Measurements from ENCODE around the gene CAPN5. TPM values are rescaled to one million over a fixed set of nuclear protein-coding genes. Genes with fewer than 3 reads are reported as not detected.

CAPN5 gene
- total RNA-seq, 4 donors from 2014 or later, result 1.8 to 16.6 (median 8.0) TPM

DNA sequence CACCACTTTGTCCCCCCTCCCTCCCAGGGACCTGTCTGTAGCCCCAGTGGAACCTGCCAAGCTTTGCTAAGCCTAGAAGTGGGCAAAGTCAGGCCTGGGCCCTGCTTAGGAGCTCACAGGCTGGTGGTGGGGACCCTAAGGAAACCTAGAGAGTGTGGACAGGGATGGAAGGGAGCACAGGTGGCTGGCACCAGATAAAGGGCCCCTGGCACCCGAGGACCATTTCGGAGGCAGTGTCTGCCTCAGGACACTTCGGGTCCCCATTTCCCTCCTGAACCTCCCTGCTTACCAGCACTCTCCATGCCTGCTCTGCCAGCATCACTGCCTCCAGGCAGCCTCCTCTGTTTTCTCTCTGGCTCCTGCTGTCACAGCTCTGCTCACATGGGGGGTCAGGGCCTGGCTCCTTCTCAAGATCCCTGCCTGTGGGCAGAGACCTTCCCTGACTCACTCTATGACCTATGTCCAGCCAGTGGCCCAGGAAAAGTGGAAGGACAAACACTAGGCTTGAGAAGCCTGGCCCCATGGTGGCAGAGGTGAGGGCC lies 22.3 kb downstream of the CAPN5 start:
- intact Hi-C loops (cut with DNase I; ENCODE audit: low total_unique reads), result no loop called here
- H3K27me3 ChIP-seq, result no peaks in the 10 kb centered on the region
- no peaks in the 10 kb centered on the region for H3K36me3 ChIP-seq
- no peaks in the 10 kb centered on the region for H3K4me1 ChIP-seq
- no peak overlapping the region for H3K27ac ChIP-seq
- DNase-seq, result no peak
- H3K9me3 ChIP-seq, result no peaks in the 10 kb centered on the region
- no peak overlapping the region for H3K4me3 ChIP-seq
- TF ChIP-seq POLR2A (IDR thresholded peaks at IDR 0.05), result no peak
- TF ChIP-seq, protein P1, sequence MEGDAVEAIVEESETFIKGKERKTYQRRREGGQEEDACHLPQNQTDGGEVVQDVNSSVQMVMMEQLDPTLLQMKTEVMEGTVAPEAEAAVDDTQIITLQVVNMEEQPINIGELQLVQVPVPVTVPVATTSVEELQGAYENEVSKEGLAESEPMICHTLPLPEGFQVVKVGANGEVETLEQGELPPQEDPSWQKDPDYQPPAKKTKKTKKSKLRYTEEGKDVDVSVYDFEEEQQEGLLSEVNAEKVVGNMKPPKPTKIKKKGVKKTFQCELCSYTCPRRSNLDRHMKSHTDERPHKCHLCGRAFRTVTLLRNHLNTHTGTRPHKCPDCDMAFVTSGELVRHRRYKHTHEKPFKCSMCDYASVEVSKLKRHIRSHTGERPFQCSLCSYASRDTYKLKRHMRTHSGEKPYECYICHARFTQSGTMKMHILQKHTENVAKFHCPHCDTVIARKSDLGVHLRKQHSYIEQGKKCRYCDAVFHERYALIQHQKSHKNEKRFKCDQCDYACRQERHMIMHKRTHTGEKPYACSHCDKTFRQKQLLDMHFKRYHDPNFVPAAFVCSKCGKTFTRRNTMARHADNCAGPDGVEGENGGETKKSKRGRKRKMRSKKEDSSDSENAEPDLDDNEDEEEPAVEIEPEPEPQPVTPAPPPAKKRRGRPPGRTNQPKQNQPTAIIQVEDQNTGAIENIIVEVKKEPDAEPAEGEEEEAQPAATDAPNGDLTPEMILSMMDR (IDR thresholded peaks at IDR 0.05), result no peak

DNA sequence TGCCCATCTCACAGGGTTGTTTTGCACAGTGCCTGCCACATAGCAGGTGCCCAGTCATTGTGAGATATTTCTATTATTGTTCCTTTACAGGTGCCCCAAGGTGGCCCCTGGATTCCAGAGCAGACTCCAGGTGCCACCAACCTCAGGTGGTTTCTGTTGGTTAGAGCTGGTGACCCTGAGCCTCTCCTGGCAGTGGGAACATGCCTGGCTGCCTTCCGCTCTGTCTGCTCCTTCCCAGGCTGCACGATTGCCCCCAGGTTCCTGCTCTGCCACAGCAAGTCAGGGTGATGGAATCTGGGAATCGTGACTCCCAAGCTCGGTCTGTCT lies 23.2 kb downstream of the CAPN5 start:
- intact Hi-C loops (cut with DNase I; ENCODE audit: low total_unique reads), result loop anchor here (5.0 kb wide), 1 partner anchor 43 kb away; no protein-coding TSS in a partner anchor
- Histone ChIP-seq H3K27me3 (no peaks in the 10 kb centered on the region), H3K27ac (no peak overlapping the region), H3K36me3 (no peaks in the 10 kb centered on the region), H3K4me1 (no peaks in the 10 kb centered on the region), H3K4me3 (no peak overlapping the region), H3K9me3 (no peaks in the 10 kb centered on the region)
- TF ChIP-seq, protein P1 (IDR thresholded peaks at IDR 0.05), result no peak
- no peak for TF ChIP-seq POLR2A (IDR thresholded peaks at IDR 0.05)
- no peak for DNase-seq

DNA sequence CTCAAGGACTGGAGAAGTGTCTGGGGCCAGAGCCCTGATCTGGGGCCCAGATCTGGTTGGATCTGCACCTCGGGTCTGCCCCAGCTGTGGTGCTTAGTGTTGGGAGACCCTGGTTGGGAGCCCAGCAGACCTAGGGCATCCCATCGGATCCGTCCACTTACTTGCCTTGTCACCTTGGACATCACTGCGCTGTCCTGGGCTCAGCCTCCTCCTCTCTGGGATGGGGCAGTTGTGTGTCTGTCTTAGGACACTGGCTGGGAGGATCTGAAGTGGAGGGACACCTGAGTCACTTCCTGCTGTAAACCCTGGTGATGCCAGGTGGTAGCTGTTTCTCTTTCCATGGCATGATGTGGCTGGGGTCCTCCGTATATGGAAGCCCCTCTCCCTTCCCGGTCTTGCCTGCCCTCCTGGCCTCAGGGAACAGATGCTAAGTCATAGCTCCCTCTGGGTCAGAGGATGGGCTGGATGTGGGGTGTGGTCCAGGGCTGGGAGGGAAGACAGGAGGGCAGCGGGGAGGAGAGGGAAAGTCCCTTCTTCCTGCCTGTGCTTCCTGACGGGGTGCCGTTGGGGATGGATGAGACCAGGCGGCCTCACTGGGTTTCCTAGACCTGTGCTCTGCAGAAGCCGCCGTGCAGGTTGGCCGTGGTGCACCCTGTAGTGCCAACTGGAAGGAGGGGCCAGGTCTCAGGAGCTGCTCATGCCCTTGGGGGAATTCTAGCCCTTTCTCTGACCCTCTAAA lies 23.8 kb downstream of the CAPN5 start:
- TF ChIP-seq POLR2A (IDR thresholded peaks at IDR 0.05), result no peak
- Histone ChIP-seq H3K4me1 (no peaks in the 10 kb centered on the region), H3K4me3 (no peak overlapping the region), H3K36me3 (no peaks in the 10 kb centered on the region), H3K27ac (no peak overlapping the region), H3K9me3 (no peaks in the 10 kb centered on the region), H3K27me3 (no peaks in the 10 kb centered on the region)
- intact Hi-C loops (cut with DNase I; ENCODE audit: low total_unique reads), result loop anchor here (5.0 kb wide), 1 partner anchor 43 kb away; no protein-coding TSS in a partner anchor
- DNase-seq, result no peak

DNA sequence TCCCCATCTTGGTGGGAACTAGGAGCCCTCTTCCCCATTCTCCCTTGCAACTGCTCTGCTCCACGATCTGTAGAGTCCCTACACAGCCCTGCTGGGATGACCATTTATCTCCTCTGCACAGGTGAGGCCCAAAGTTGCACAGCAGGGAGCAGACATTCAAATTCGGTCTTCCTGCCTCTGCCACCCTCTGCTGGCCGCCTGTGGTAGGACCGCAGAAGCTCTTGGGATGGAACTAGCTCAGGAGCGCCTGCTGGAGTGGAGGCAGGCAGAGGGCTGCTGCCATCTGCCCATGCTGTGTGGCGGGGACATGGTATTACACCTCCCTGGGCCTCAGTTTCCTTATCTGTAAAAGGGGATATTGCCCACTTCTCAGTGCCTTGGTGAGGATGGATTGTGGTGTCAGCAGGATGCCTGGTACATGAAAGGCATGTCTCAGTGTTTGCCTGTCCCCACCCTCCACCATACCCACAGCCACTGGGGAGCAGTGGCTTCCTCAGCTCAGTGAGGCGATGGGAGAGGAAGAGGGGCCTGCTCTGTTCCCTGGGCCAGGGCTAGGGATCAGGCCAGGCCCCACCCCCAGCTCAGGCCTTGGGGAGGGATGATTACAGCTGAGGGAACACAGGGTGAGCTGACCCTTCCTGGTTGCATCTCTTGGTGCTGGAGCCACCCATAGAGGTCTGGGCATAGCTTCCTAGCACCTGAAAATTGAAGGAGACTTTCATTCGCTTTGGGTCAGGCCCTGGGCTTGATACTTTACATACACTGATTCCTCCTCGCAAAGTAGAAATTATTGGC lies 24.6 kb downstream of the CAPN5 start:
- Histone ChIP-seq H3K27me3 (no peaks in the 10 kb centered on the region), H3K9me3 (no peaks in the 10 kb centered on the region), H3K27ac (no peak overlapping the region), H3K4me3 (no peak overlapping the region), H3K4me1 (no peaks in the 10 kb centered on the region), H3K36me3 (no peaks in the 10 kb centered on the region)
- peak; percentile 80 to 81 for DNase-seq
- no peak for TF ChIP-seq POLR2A (IDR thresholded peaks at IDR 0.05)
- TF ChIP-seq, protein P1 (IDR thresholded peaks at IDR 0.05), result peak; percentile 90 to 98 (median 95)
- intact Hi-C loops (cut with DNase I; ENCODE audit: low total_unique reads), result loop anchor here (5.0 kb wide), 1 partner anchor 44 kb away; no protein-coding TSS in a partner anchor

DNA sequence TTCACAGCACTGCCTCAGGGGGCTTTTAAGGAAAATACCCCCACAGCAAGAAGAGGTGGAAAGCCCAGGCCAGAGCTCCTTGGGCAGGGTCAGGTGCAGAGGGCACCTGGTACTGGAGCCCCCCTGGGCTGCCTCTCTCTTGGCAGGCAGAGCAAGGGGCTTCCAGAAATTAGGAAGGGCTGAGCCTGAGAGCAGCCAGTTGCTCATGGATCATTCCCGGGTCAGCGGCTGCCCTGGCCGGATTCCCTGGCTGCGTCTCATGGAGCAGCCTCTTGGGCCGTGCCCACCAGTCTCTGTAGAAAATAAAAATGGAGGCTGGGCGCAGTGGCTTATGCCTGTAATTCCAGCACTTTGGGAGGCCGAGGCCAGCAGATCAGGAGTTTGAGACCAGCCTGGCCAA lies 25.6 kb downstream of the CAPN5 start:
- no peak for DNase-seq
- intact Hi-C loops (cut with DNase I; ENCODE audit: low total_unique reads), result loop anchor here (5.0 kb wide), 1 partner anchor 45 kb away; no protein-coding TSS in a partner anchor
- no peaks in the 10 kb centered on the region for H3K4me1 ChIP-seq
- no peak for TF ChIP-seq POLR2A (IDR thresholded peaks at IDR 0.05)
- TF ChIP-seq, protein P1 (IDR thresholded peaks at IDR 0.05), result no peak
- H3K4me3 ChIP-seq, result no peak overlapping the region
- no peaks in the 10 kb centered on the region for H3K27me3 ChIP-seq
- no peak overlapping the region for H3K27ac ChIP-seq
- H3K36me3 ChIP-seq, result no peaks in the 10 kb centered on the region
- no peaks in the 10 kb centered on the region for H3K9me3 ChIP-seq
